GM04503 (cell line): ENCODE data around the gene MAZ.

Experiments used
- DNase-seq: peaks from one replicate; pipeline ENCODE4 v3.0.0-alpha.2; 2012; ENCODE audit warnings: low read depth

The MAZ gene

GRCh38 chr16:29857133-29857760 lies 50.9 kb downstream of the MAZ start:
- DNase-seq, result peak; percentile 88

DNA sequence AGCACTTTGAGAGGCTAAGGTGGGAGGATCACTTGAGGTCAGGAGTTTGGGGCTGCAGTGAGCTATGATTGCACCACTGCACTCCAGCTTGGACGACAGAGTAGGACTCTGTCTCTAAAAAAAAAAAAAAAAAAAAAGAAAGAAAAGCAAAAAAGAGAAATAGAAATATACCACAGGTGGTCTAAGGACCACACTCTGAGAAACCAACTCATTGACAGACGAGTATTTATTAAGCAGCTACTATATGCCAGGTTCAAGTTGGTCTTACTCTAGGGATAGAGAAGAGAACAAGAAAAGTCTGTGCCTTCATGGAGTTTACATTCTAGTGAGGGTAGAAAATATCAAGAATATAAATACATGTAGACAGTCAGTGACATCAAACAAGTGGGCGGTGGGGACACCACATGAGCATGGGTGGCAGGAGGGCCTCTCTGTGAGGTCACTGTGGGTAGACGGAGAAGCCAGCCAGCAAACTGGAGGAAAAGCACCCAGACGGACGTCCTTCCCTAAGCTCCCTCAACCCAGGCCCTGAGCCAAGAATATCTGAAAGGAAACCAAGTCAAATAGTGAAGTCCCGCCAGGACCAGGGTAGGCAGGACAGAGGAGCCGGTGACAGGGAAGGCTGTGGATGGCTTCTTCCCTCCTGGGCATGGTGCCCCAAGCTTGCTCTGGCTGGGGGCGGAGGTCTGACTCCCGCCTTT lies 52.0 kb downstream of the MAZ start:
- no peak for DNase-seq

GRCh38 chr16:29858974-29859373 lies 52.6 kb downstream of the MAZ start:
- DNase-seq, result no peak

- DNase-seq, result no peak
These were observed 53.9 kb downstream of the MAZ start for GRCh38 chr16:29860218-29860617.
